Urothelium cell line (cell line): ENCODE measurements around the gene TAB2.

Experiments used
- DNase-seq: peaks from one replicate; pipeline ENCODE4 v3.0.0; 2011; ENCODE audit warnings: low spot score, mixed read lengths
- FAIRE-seq: peaks from 2 replicates; lab custom pipeline; 2011; peaks lifted over from hg19 to GRCh38; lab: Jason Lieb, UNC

The TAB2 gene

GRCh38 chr6:149317644-149318571, at the start of gene TAB2:
TAB2 (plus strand) TSS chr6:149317712; CDS start chr6:149369998, 52,286 bp downstream.
- FAIRE-seq: no peak
- DNase-seq: peak; percentile 39

GRCh38 chr6:149268146-149268545, 49.4 kb upstream of the TAB2 start:
- FAIRE-seq (no peak), DNase-seq (no peak)

- FAIRE-seq: no peak
- no peak for DNase-seq
Observed at GRCh38 chr6:149268768-149269167, 48.7 kb upstream of the TAB2 start.

GRCh38 chr6:149270616-149271015, 46.9 kb upstream of the TAB2 start:
- DNase-seq (no peak), FAIRE-seq (no peak)

- no peak for DNase-seq
- no peak for FAIRE-seq
Observed at GRCh38 chr6:149271348-149272340, 45.9 kb upstream of the TAB2 start.

- no peak for DNase-seq
- FAIRE-seq: no peak
Observed at GRCh38 chr6:149273318-149273717, 44.2 kb upstream of the TAB2 start.

GRCh38 chr6:149275621-149276020, 41.9 kb upstream of the TAB2 start:
- FAIRE-seq (no peak), DNase-seq (no peak)

GRCh38 chr6:149277621-149278020, 39.9 kb upstream of the TAB2 start:
- no peak for FAIRE-seq
- DNase-seq: no peak

GRCh38 chr6:149278997-149279396, 38.5 kb upstream of the TAB2 start:
- no peak for FAIRE-seq
- DNase-seq: no peak

- DNase-seq: no peak
- no peak for FAIRE-seq
Observed at GRCh38 chr6:149284904-149285303, 32.6 kb upstream of the TAB2 start.

GRCh38 chr6:149285626-149286025, 31.9 kb upstream of the TAB2 start:
- DNase-seq (no peak), FAIRE-seq (no peak)

GRCh38 chr6:149286905-149287304, 30.6 kb upstream of the TAB2 start:
- FAIRE-seq (no peak), DNase-seq (no peak)

- DNase-seq: no peak
- FAIRE-seq: no peak
Observed at GRCh38 chr6:149289192-149289781, 28.2 kb upstream of the TAB2 start.

- DNase-seq (no peak), FAIRE-seq (no peak)
Observed at GRCh38 chr6:149289966-149290365, 27.5 kb upstream of the TAB2 start.

- DNase-seq (no peak), FAIRE-seq (no peak)
Observed at GRCh38 chr6:149293244-149293643, 24.3 kb upstream of the TAB2 start.

GRCh38 chr6:149300563-149300962, 16.9 kb upstream of the TAB2 start:
- DNase-seq (no peak), FAIRE-seq (no peak)

- DNase-seq (no peak), FAIRE-seq (no peak)
Observed at GRCh38 chr6:149302723-149303122, 14.8 kb upstream of the TAB2 start.

- FAIRE-seq: no peak
Observed at GRCh38 chr6:149303468-149303867, 14.0 kb upstream of the TAB2 start.

GRCh38 chr6:149305372-149305771, 12.1 kb upstream of the TAB2 start:
- FAIRE-seq: no peak
- DNase-seq: no peak

More at GRCh38 chr6:149303468-149303867, 14.0 kb upstream of the TAB2 start:
- no peak for DNase-seq

- peak; percentile 51 for DNase-seq
Observed at GRCh38 chr6:149306967-149307366, 10.5 kb upstream of the TAB2 start.

GRCh38 chr6:149311293-149311692, 6.2 kb upstream of the TAB2 start:
- no peak for FAIRE-seq

More at GRCh38 chr6:149306967-149307366, 10.5 kb upstream of the TAB2 start:
- FAIRE-seq: no peak

More at GRCh38 chr6:149311293-149311692, 6.2 kb upstream of the TAB2 start:
- no peak for DNase-seq
